GM12878 (cell line): ENCODE data around the gene PTRH2. TPM values are rescaled to one million over a fixed set of nuclear protein-coding genes. Genes with fewer than 3 reads are reported as not detected.

Experiments
- ATAC-seq: fragments of 200-7000 bp; cut with Tn5 transposase; 3 replicates; pipeline ENCODE4 v1.9.1; 2020; ENCODE audit warnings: mild to moderate bottlenecking, moderate library complexity
- BruUV-seq: library from RNA; stranded (reverse); fragments of 400-500 nt; replicated peaks from 2 replicates; lab custom pipeline; 2021; lab: Mats Ljungman, UMichigan
- CTCF ChIA-PET: fragments of 300-600 bp; sonication (Branson Sonifier 250); formaldehyde crosslinking; extraction: SDS; loops from one replicate; lab custom pipeline; 2021; ENCODE audit warnings: inconsistent platforms; lab: Yijun Ruan, JAX
- POLR2A ChIA-PET: fragments of 350-600 bp; formaldehyde crosslinking; extraction: SDS; loops from one replicate; lab custom pipeline; 2021; ENCODE audit warnings: inconsistent platforms; lab: Charles Lee
- RAD21 ChIA-PET: fragments of 300-600 bp; sonication (Branson Sonifier 250); formaldehyde crosslinking; loops from one replicate; lab custom pipeline; 2023; ENCODE audit warnings: antibody characterized with exemption; ENCODE audit not compliant: unreplicated experiment; lab: Charles Lee
- SMC1A ChIA-PET: fragments of 300-600 bp; sonication (Branson Sonifier 250); formaldehyde crosslinking; loops from one replicate; lab custom pipeline; 2023; ENCODE audit not compliant: unreplicated experiment, uncharacterized antibody; lab: Charles Lee
- DNase-seq: peaks from one replicate; pipeline ENCODE4 v3.0.0-alpha.2; 2011; ENCODE audit warnings: low read depth, low spot score
- FAIRE-seq: peaks from 3 replicates; lab custom pipeline; 2011; peaks lifted over from hg19 to GRCh38; lab: Jason Lieb, UNC
- H2AFZ ChIP-seq: 2 replicates; pipeline ENCODE4 v1.6.0; 2011; ENCODE audit warnings: low read depth, low read length, control low read depth; ENCODE audit not compliant: control insufficient read depth
- H3K27ac ChIP-seq: 2 replicates; pipeline ENCODE4 v1.5.1; 2011; ENCODE audit warnings: control low read depth; ENCODE audit not compliant: control insufficient read depth, insufficient read depth
- H3K27me3 ChIP-seq, 2 experiments: replicated peaks in 1 of 2; 2 replicates each; pipeline versions ENCODE4 v1.6.0 to v1.6.1; 2011; ENCODE audit warnings: low read length in 1 of 2; ENCODE audit not compliant: control insufficient read depth in 2 of 2, insufficient read depth in 2 of 2
- H3K36me3 ChIP-seq, 2 experiments: 2 replicates each; pipeline ENCODE4 v1.5.1; 2011; ENCODE audit warnings: low read length in 1 of 2; ENCODE audit not compliant: control insufficient read depth in 2 of 2, insufficient read depth in 2 of 2
- H3K4me1 ChIP-seq: 2 replicates; pipeline ENCODE4 v1.6.1; 2011; ENCODE audit warnings: mild to moderate bottlenecking, low read length, moderate library complexity, mixed read lengths; ENCODE audit not compliant: control insufficient read depth, insufficient read depth
- H3K4me2 ChIP-seq: 2 replicates; pipeline ENCODE4 v1.6.0; 2011; ENCODE audit warnings: control low read depth; ENCODE audit not compliant: control insufficient read depth, insufficient read depth
- H3K4me3 ChIP-seq: fragments of 200-600 bp; sonication (generic); 2 replicates; pipeline ENCODE4 v1.5.1; 2016
- H3K79me2 ChIP-seq: 2 replicates; pipeline ENCODE4 v1.6.0; 2011; ENCODE audit warnings: low read length; ENCODE audit not compliant: control insufficient read depth, insufficient read depth
- H3K9ac ChIP-seq: 2 replicates; pipeline ENCODE4 v1.8.0; 2011; ENCODE audit warnings: low read length, control low read depth, mixed read lengths; ENCODE audit not compliant: control insufficient read depth, insufficient read depth
- H3K9me3 ChIP-seq: replicated peaks from 3 replicates; pipeline ENCODE4 v1.5.1; 2011; ENCODE audit warnings: mild to moderate bottlenecking, low read length; ENCODE audit not compliant: control insufficient read depth, insufficient read depth
- H4K20me1 ChIP-seq: 2 replicates; pipeline ENCODE4 v1.6.0; 2011; ENCODE audit not compliant: control insufficient read depth, insufficient read depth
- BACH1 ChIP-seq: fragments of 450-650 bp; IDR thresholded peaks from 2 replicates; pipeline ENCODE4 v1.6.1; 2017; ENCODE audit warnings: mild to moderate bottlenecking, borderline replicate concordance
- EP300 ChIP-seq, 2 experiments: fragments of 150-350 bp in 1 of 2; IDR thresholded peaks; 2 replicates each; pipeline ENCODE4 v1.6.1; 2011 to 2012; ENCODE audit warnings: low read depth in 2 of 2, low read length in 2 of 2, borderline replicate concordance in 1 of 2, improper control_type of control experiment in 1 of 2, inconsistent platforms in 1 of 2; ENCODE audit not compliant: control insufficient read depth in 1 of 2
- FOXK2 ChIP-seq: fragments of 450-650 bp; IDR thresholded peaks from 2 replicates; pipeline ENCODE4 v1.6.1; 2017; ENCODE audit warnings: mild to moderate bottlenecking, moderate library complexity
- HDAC2 ChIP-seq: fragments of 200-600 bp; sonication (generic); IDR thresholded peaks from 2 replicates; pipeline ENCODE4 v1.6.1; 2017
- KAT2A ChIP-seq: conservative IDR thresholded peaks from 2 replicates; pipeline ENCODE4 v1.6.1; 2011; ENCODE audit warnings: low read depth, low read length; ENCODE audit not compliant: control insufficient read depth
- KLF5 ChIP-seq: fragments of 450-650 bp; IDR thresholded peaks from 2 replicates; pipeline ENCODE4 v1.6.1; 2014; ENCODE audit warnings: mild to moderate bottlenecking; ENCODE audit not compliant: partially characterized antibody
- NFYB ChIP-seq: IDR thresholded peaks from 2 replicates; pipeline ENCODE4 v1.6.1; 2011; ENCODE audit warnings: low read depth, mild to moderate bottlenecking, low read length, improper control_type of control experiment, moderate library complexity; ENCODE audit not compliant: insufficient read depth
- NKRF ChIP-seq: fragments of 450-650 bp; conservative IDR thresholded peaks from 2 replicates; pipeline ENCODE4 v1.6.1; 2017; ENCODE audit warnings: mild to moderate bottlenecking, moderate library complexity
- PBX3 ChIP-seq: IDR thresholded peaks from 2 replicates; pipeline ENCODE4 v1.6.1; 2011; ENCODE audit warnings: mild to moderate bottlenecking, low read depth, low read length, moderate library complexity; ENCODE audit not compliant: insufficient replicate concordance
- POLR2A ChIP-seq: IDR thresholded peaks from 2 replicates; pipeline ENCODE4 v1.6.1; 2011; ENCODE audit warnings: low read depth, mild to moderate bottlenecking, low read length
- RELA ChIP-seq: fragments of 450-650 bp; IDR thresholded peaks from 2 replicates; pipeline ENCODE4 v1.8.0; 2014; ENCODE audit warnings: borderline replicate concordance; ENCODE audit not compliant: partially characterized antibody
- SMARCA5 ChIP-seq: fragments of 450-650 bp; IDR thresholded peaks from 2 replicates; pipeline ENCODE4 v1.6.1; 2017; ENCODE audit warnings: mild to moderate bottlenecking
- STAT3 ChIP-seq: IDR thresholded peaks from 2 replicates; pipeline ENCODE4 v1.6.1; 2011; ENCODE audit warnings: low read depth, low read length, improper control_type of control experiment
- WRNIP1 ChIP-seq: IDR thresholded peaks from 2 replicates; pipeline ENCODE4 v1.6.1; 2011; ENCODE audit warnings: low read depth, low read length, improper control_type of control experiment, borderline replicate concordance
- ZBTB40 ChIP-seq: fragments of 450-650 bp; IDR thresholded peaks from 2 replicates; pipeline ENCODE4 v1.6.1; 2016; ENCODE audit warnings: mild to moderate bottlenecking, moderate library complexity, borderline replicate concordance
- ZNF622 ChIP-seq: fragments of 450-650 bp; IDR thresholded peaks from 2 replicates; pipeline ENCODE4 v1.6.1; 2017; ENCODE audit warnings: mild to moderate bottlenecking, inconsistent platforms
- WGBS: methylation state at CpG from one replicate; pipeline ENCODE4 v1.1.6; 2016; ENCODE audit warnings: low lambda C conversion rate; ENCODE audit not compliant: insufficient replicate concordance, insufficient coverage; ENCODE audit errors: missing lambda C conversion rate; 5-methylcytosine and 5-hydroxymethylcytosine counted together
- in situ Hi-C: fragments of 300-500 bp; cut with MboI; formaldehyde crosslinking; loops from 9 replicates; pipeline ENCODE4 v1.14.3; 2018; ENCODE audit warnings: mixed read lengths
- intact Hi-C: fragments of 100-400 bp; cut with micrococcal nuclease; formaldehyde crosslinking; loops from one replicate; pipeline ENCODE4 v1.14.2; 2022; ENCODE audit not compliant: unreplicated experiment
- polyA plus RNA-seq, 11 experiments: library from polyadenylated mRNA; depleted of rRNA in 4 of 11; unstranded in 6 of 11; stranded (reverse) in 5 of 11; fragments of >200 nt; fragmentation: Nextera tagmentation in 4 of 11; fragmentation: Illumina TruSeq in 1 of 11; extraction: Ambion mirVana in 4 of 11; extraction: Trizol in 1 of 11; gene quantifications; 1 replicate in 1 of 11; 2 replicates in 10 of 11; pipeline versions ENCODE4 v1.2.1 to v1.2.3, GENCODE V29; 2011 to 2016; ENCODE audit warnings: inconsistent platforms in 2 of 11, missing spikeins in 2 of 11, low read depth in 1 of 11
- total RNA-seq, 4 experiments: library from RNA; depleted of rRNA in 3 of 4; stranded (reverse); fragments of >200 nt in 3 of 4; fragmentation: Illumina TruSeq in 1 of 4; extraction: Trizol in 1 of 4; gene quantifications; 2 replicates each; pipeline versions ENCODE4 v1.2.1 to v1.2.3, GENCODE V29; 2013 to 2021

The PTRH2 gene
- total and polyA plus RNA-seq, 10 of the 15 experiments (the other 5 are each of a cell fraction or from before 2014, with no cell fraction given): 37.7 to 156 (median 63.4) TPM

GRCh38 chr17:59756236-59756818 is 49.1 kb upstream of the PTRH2 start:
- ATAC-seq (no peak), DNase-seq (no peak), FAIRE-seq (no peak)
- ChIA-PET RAD21 (interaction anchor here (4.9 to 6.4 kb wide), 3 partner anchors 29 to 92 kb away, joined by 72 to 142 read pairs (median 88); no protein-coding TSS in a partner anchor), POLR2A (interaction anchor here (0.7 to 5.2 kb wide), 2 partner anchors 73 to 84 kb away, joined by 3 to 23 read pairs; no protein-coding TSS in a partner anchor), CTCF (no interaction called here), SMC1A (interaction anchor here (5.2 kb wide), 1 partner anchor 84 kb away, joined by 81 read pairs; no protein-coding TSS in a partner anchor)
- H3K36me3 ChIP-seq: peaks cover 2 to 3% of the 10 kb centered on the region in 2 experiments; a peak in 1 of 4 replicates
- peaks cover 13% of the 10 kb centered on the region for H3K4me1 ChIP-seq
- intact Hi-C loops (no loop called here), in situ Hi-C loops (no loop called here)
- peaks cover 2% of the 10 kb centered on the region; the same call in 1 of the 2 replicates for H3K79me2 ChIP-seq
- no peaks in the 10 kb centered on the region; the same call in 1 of the 3 replicates for H3K9me3 ChIP-seq
- no TSS peak for BruUV-seq
- no peak for TF ChIP-seq NFYB
- no peak for TF ChIP-seq PBX3
- no peak for TF ChIP-seq HDAC2
- TF ChIP-seq EP300 (IDR thresholded peaks at IDR 0.05; ENCODE audit: borderline replicate concordance in 1 of 2, control insufficient read depth in 1 of 2, low read depth in 2 of 2, low read length in 2 of 2): no peak
- TF ChIP-seq RELA: no peak
- TF ChIP-seq FOXK2: no peak
- TF ChIP-seq ZNF622: no peak
- no peak for TF ChIP-seq SMARCA5
- TF ChIP-seq BACH1: no peak
- TF ChIP-seq ZBTB40: no peak
- no peak for TF ChIP-seq KLF5
- TF ChIP-seq POLR2A: no peak
- no peak for TF ChIP-seq WRNIP1
- TF ChIP-seq NKRF: no peak
- no peak for TF ChIP-seq KAT2A
- no peak for TF ChIP-seq STAT3
- H4K20me1 ChIP-seq: no peaks in the 10 kb centered on the region
- H3K4me3 ChIP-seq: no peak overlapping the region
- H3K27ac ChIP-seq: no peak overlapping the region
- H2AFZ ChIP-seq: no peak overlapping the region
- H3K27me3 ChIP-seq: no peaks in the 10 kb centered on the region
- 87% methylated on average over 3 of the region's 3 CpGs for WGBS
- H3K9ac ChIP-seq: no peak overlapping the region
- no peak overlapping the region for H3K4me2 ChIP-seq
